Loucy (cell line): ENCODE data around the gene TYMP.

ENCODE experiments used
- H2AFZ ChIP-seq: fragments of 200-600 bp; sonication (generic); 2 replicates; pipeline ENCODE4 v1.6.0; 2016; ENCODE audit warnings: antibody characterized with exemption, mild to moderate bottlenecking, low read length, moderate library complexity
- H3F3A ChIP-seq: fragments of 200-600 bp; 2 replicates; pipeline ENCODE4 v1.6.0; 2016; ENCODE audit warnings: antibody characterized with exemption, low read depth, mild to moderate bottlenecking
- H3K27me3 ChIP-seq: fragments of 200-600 bp; sonication (generic); 2 replicates; pipeline ENCODE4 v1.6.1; 2014; ENCODE audit warnings: low read length, mild to moderate bottlenecking; ENCODE audit not compliant: insufficient read depth, poor library complexity, severe bottlenecking
- H3K36me3 ChIP-seq: fragments of 200-600 bp; sonication (generic); 2 replicates; pipeline ENCODE4 v1.6.1; 2016; ENCODE audit warnings: low read length; ENCODE audit not compliant: insufficient read depth
- H3K4me1 ChIP-seq: fragments of 200-600 bp; sonication (generic); 2 replicates; pipeline ENCODE4 v1.5.1; 2014; ENCODE audit warnings: low read length, mild to moderate bottlenecking; ENCODE audit not compliant: insufficient read depth, poor library complexity, severe bottlenecking
- H3K4me2 ChIP-seq: fragments of 200-600 bp; sonication (generic); 2 replicates; pipeline ENCODE4 v1.6.0; 2014; ENCODE audit warnings: antibody characterized with exemption, low read length, low read depth, mild to moderate bottlenecking; ENCODE audit not compliant: poor library complexity, severe bottlenecking
- H3K4me3 ChIP-seq: fragments of 200-600 bp; sonication (generic); 2 replicates; pipeline ENCODE4 v1.5.1; 2014; ENCODE audit warnings: low read length, mild to moderate bottlenecking, mixed read lengths; ENCODE audit not compliant: poor library complexity, severe bottlenecking
- H3K79me2 ChIP-seq: fragments of 200-600 bp; sonication (generic); 2 replicates; pipeline ENCODE4 v1.6.1; 2014; ENCODE audit warnings: low read length; ENCODE audit not compliant: insufficient read depth
- H3K9ac ChIP-seq: fragments of 200-600 bp; sonication (generic); 2 replicates; pipeline ENCODE4 v1.6.0; 2014; ENCODE audit warnings: mild to moderate bottlenecking, low read depth, low read length, moderate library complexity; ENCODE audit not compliant: poor library complexity, severe bottlenecking
- H3K9me2 ChIP-seq: fragments of 200-600 bp; sonication (generic); replicated peaks from 2 replicates; pipeline ENCODE4 v1.6.1; 2016; ENCODE audit warnings: low read depth, low read length, mixed read lengths
- H3K9me3 ChIP-seq: fragments of 200-600 bp; sonication (generic); 2 replicates; pipeline ENCODE4 v1.6.1; 2014; ENCODE audit warnings: mild to moderate bottlenecking, antibody characterized with exemption, low read length, low read depth; ENCODE audit not compliant: insufficient read depth
- H4K20me1 ChIP-seq: fragments of 200-600 bp; sonication (generic); 2 replicates; pipeline ENCODE4 v1.6.0; 2014; ENCODE audit warnings: antibody characterized with exemption, low read length, mild to moderate bottlenecking; ENCODE audit not compliant: insufficient read depth, poor library complexity, severe bottlenecking
- EZH2phosphoT487 ChIP-seq: fragments of 200-600 bp; IDR thresholded peaks from 2 replicates; pipeline ENCODE4 v1.6.1; 2018; ENCODE audit warnings: antibody characterized with exemption, mild to moderate bottlenecking, moderate library complexity, borderline replicate concordance
- TF ChIP-seq, protein P1 (sequence below): fragments of 200-600 bp; sonication (generic); conservative IDR thresholded peaks from 2 replicates; pipeline ENCODE4 v1.5.1; 2014; ENCODE audit warnings: mild to moderate bottlenecking, antibody characterized with exemption, low read length

TYMP gene

DNA sequence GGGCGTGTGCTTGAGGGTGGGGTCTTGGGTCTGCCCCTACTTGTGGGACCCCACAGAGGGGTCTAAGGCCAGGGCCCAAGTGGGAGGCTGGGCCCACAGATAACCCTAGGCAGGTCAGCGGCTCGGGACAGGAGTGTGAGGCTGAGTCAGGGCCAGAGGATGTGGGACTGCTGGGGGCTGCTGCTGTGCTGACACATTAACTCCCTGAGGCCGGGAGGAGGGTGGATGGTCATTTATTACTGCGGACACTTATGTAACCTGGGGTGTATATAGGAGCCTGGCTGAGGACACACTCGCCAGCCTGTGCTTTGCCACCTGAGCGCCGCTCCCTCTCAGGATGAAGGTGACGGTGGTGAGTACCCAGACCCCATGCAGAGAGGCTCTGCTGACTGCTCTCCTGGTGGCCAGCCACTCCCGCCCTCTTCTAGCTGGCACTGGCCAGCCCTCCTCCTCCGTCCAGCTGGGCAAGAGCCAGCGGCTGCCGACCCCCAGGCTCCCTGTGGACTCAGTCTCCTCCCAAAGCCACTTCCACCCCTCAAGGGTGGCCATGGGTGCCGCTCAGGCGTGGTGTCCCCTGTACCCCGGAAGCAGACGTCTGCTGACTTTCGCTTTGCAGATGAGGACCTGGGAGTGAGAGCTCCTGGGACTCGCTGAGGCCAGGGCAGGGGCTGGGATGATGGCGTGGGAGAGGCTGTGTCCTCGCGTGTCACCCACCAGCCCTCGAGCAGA lies 43.1 kb downstream of the TYMP start, which contains the start of gene MIOX:
Gene MIOX, plus strand, starts transcription at position 299 of the 729 bp plus-strand sequence. Its CDS starts 39 bp downstream, at position 338.
- H3K4me1 ChIP-seq, result peaks cover 3% of the 10 kb centered on the region
- H4K20me1 ChIP-seq, result no peaks in the 10 kb centered on the region
- H3K9me3 ChIP-seq, result no peaks in the 10 kb centered on the region
- no peaks in the 10 kb centered on the region for H3K27me3 ChIP-seq
- no peak within 1 kb of the TSS for H3K4me3 ChIP-seq
- H3K79me2 ChIP-seq, result no peaks in the 10 kb centered on the region
- no peak within 1 kb of the TSS for H3K4me2 ChIP-seq
- no peak within 1 kb of the TSS for H2AFZ ChIP-seq
- H3K9me2 ChIP-seq, result no peaks in the 10 kb centered on the region
- H3K9ac ChIP-seq, result no peak within 1 kb of the TSS
- TF ChIP-seq, protein P1, sequence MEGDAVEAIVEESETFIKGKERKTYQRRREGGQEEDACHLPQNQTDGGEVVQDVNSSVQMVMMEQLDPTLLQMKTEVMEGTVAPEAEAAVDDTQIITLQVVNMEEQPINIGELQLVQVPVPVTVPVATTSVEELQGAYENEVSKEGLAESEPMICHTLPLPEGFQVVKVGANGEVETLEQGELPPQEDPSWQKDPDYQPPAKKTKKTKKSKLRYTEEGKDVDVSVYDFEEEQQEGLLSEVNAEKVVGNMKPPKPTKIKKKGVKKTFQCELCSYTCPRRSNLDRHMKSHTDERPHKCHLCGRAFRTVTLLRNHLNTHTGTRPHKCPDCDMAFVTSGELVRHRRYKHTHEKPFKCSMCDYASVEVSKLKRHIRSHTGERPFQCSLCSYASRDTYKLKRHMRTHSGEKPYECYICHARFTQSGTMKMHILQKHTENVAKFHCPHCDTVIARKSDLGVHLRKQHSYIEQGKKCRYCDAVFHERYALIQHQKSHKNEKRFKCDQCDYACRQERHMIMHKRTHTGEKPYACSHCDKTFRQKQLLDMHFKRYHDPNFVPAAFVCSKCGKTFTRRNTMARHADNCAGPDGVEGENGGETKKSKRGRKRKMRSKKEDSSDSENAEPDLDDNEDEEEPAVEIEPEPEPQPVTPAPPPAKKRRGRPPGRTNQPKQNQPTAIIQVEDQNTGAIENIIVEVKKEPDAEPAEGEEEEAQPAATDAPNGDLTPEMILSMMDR, result no peak
- no peak for TF ChIP-seq EZH2phosphoT487
- H3F3A ChIP-seq, result no peaks in the 10 kb centered on the region
- H3K36me3 ChIP-seq, result no peaks in the 10 kb centered on the region

DNA sequence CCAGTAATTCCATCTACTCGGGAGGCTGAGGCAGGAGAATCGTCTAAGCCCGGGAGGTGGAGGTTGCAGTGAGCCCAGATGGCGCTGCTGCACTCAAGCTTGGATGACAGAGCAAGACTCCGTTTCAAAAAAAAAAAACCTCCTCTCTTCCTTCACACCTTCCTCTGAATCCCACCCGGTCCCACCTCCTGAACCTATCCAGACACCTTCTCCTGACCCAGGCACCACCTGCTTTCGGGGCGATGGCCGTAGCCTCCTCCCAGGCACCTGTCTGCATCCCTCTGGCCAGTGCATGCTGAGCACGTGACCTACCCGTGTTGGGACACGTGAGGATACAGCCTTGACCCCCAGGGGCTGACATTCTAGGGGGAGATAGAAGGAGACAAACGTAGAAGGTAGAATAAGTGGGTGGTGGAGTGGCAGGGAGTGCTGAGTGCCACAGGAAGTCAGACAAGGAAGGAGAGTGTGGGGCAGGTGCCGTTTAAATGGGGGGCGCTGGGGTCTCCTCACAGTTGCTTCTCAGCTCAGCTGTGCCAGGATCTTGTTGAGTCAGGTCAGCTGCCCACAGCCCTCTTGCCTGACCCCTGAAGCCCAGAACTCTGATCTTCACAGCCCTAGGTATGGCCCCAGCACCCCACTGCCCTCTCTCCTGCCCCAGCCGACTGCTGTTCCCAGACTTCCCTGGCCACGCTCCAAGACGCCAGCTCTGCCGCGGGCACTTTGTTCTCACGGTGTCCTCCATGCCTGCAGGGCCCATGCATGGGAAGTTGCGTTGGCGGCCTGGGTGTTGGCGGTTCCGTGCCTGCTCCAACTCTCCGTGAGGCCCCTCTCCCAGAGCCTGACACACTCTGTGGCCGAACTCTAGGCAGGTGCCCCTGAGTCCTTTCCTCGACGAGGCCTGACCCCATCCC lies 44.3 kb downstream of the TYMP start:
- Histone ChIP-seq H3K27me3 (no peaks in the 10 kb centered on the region), H3K4me1 (peaks cover 3% of the 10 kb centered on the region), H3K36me3 (no peaks in the 10 kb centered on the region), H2AFZ (no peak overlapping the region), H4K20me1 (no peaks in the 10 kb centered on the region), H3K4me3 (no peak overlapping the region), H3K9me2 (no peaks in the 10 kb centered on the region), H3K4me2 (no peak overlapping the region), H3K9me3 (no peaks in the 10 kb centered on the region), H3K79me2 (no peaks in the 10 kb centered on the region), H3K9ac (no peak overlapping the region), H3F3A (no peaks in the 10 kb centered on the region)
- no peak for TF ChIP-seq EZH2phosphoT487
- TF ChIP-seq, protein P1, result no peak

DNA sequence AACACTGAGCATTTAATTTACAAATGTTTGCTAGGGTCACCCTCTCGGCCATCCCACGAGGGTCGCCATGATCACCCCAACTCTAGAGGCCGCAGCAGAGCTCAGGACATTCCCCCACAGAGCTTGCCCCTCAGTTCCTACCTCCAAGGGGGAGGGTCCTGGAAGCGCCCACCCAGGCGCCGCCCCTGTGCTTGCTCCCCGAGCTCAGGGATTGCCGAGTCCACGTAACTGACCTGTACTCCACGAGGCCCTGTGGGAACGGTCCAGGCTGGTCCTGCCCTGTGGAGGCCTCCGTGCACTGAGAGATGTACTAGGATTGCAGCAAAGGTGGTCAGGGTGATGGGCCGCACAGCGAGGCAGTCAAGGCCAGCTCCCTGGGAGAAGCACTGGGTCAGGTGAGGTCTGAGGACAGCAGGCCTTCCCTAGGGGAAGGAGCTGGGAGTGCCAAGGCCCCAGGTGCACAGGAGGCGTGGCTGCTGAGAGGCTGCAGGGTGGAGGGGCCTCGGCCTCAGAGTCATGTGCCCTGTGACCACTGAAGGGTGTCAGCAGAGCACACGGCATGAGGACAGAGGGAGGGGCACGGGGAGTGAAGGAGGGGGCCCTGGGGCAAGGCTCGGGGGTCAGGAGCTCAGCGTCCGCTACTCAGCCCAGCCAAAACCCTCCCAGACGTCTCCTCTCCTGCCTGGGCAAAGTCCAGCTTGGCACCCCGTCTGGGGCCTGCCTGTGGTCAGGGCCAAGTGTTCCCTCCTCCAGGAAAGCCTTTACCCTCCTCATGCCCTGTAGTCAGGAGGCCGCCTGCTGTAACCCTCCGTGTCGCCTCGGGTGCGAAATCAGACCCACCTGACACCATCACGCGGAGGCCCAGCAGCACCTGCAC lies 45.6 kb downstream of the TYMP start:
- no peaks in the 10 kb centered on the region for H3K27me3 ChIP-seq
- no peak overlapping the region for H3K4me2 ChIP-seq
- no peaks in the 10 kb centered on the region for H4K20me1 ChIP-seq
- H3K36me3 ChIP-seq, result no peaks in the 10 kb centered on the region
- H3K4me1 ChIP-seq, result peaks cover 3% of the 10 kb centered on the region
- H3F3A ChIP-seq, result no peaks in the 10 kb centered on the region
- no peaks in the 10 kb centered on the region for H3K79me2 ChIP-seq
- H3K4me3 ChIP-seq, result no peak overlapping the region
- TF ChIP-seq, protein P1, result no peak
- no peaks in the 10 kb centered on the region for H3K9me3 ChIP-seq
- H3K9ac ChIP-seq, result no peak overlapping the region
- H3K9me2 ChIP-seq, result no peaks in the 10 kb centered on the region
- H2AFZ ChIP-seq, result no peak overlapping the region
